Fibroblast of lung (primary cell): ENCODE measurements around the gene SDK1.

Source experiments
- CTCF ChIP-seq, 2 donors: IDR thresholded peaks in 1 of 2; conservative IDR thresholded peaks in 1 of 2; 1 replicate in 1 of 2; 2 replicates in 1 of 2; pipeline ENCODE4 v1.5.1; 2011 to 2012; ENCODE audit warnings: low read length in 2 of 2, control low read depth in 1 of 2, inconsistent platforms in 1 of 2, low read depth in 1 of 2, mild to moderate bottlenecking in 1 of 2
- EZH2 ChIP-seq: IDR thresholded peaks from 2 replicates; pipeline ENCODE4 v1.5.1; 2012; ENCODE audit warnings: low read length, control low read depth, mild to moderate bottlenecking; ENCODE audit errors: missing control alignments

- TF ChIP-seq CTCF (conservative IDR thresholded peaks at IDR 0.05 in 1 of 2, IDR thresholded peaks at IDR 0.05 in 1 of 2; ENCODE audit: low read depth in 1 of 2, low read length in 2 of 2) = no peak
- TF ChIP-seq EZH2 = no peak
These were observed 908.9 kb downstream of the SDK1 start for GRCh38 chr7:4209966-4210365.
